HepG2 (cell line): ENCODE results near the gene CFAP206. TPM values are rescaled to one million over a fixed set of nuclear protein-coding genes. Genes with fewer than 3 reads are reported as not detected.
A peak's percentile ranks its signal among the peaks of the same experiment; 100 is the strongest.

ENCODE experiments used
- HIVEP1 ChIP-seq: sonication (generic); formaldehyde crosslinking; IDR thresholded peaks from 2 replicates; pipeline ENCODE4 v1.4.0; 2020; ENCODE audit warnings: mild to moderate bottlenecking, missing genetic modification reagents
- MXD4 ChIP-seq: IDR thresholded peaks from 2 replicates; pipeline ENCODE4 v1.6.1; 2016; ENCODE audit warnings: mild to moderate bottlenecking, missing biosample characterization, missing genetic modification reagents
- RFX1 ChIP-seq: fragments of 450-650 bp; IDR thresholded peaks from 2 replicates; pipeline ENCODE4 v1.6.1; 2017
- SMAD1 ChIP-seq: sonication (generic); formaldehyde crosslinking; IDR thresholded peaks from 2 replicates; pipeline ENCODE4 v1.4.0; 2020; ENCODE audit warnings: missing genetic modification reagents, low read depth, mild to moderate bottlenecking, borderline replicate concordance
- ZNF350 ChIP-seq: sonication (generic); formaldehyde crosslinking; IDR thresholded peaks from 2 replicates; pipeline ENCODE4 v1.4.0; 2020; ENCODE audit warnings: mild to moderate bottlenecking, low read depth, missing genetic modification reagents, borderline replicate concordance
- ZNF709 ChIP-seq: sonication (generic); formaldehyde crosslinking; IDR thresholded peaks from 2 replicates; pipeline ENCODE4 v1.5.0; 2020; ENCODE audit warnings: mild to moderate bottlenecking, missing genetic modification reagents
- ZNF776 ChIP-seq: sonication (generic); formaldehyde crosslinking; IDR thresholded peaks from 2 replicates; pipeline ENCODE4 v1.4.0; 2020; ENCODE audit warnings: mild to moderate bottlenecking, missing genetic modification reagents
- polyA plus RNA-seq, 8 experiments: library from polyadenylated mRNA; depleted of rRNA in 3 of 8; stranded (reverse) in 7 of 8; unstranded in 1 of 8; fragments of >200 nt; fragmentation: Illumina TruSeq in 4 of 8; extraction: Trizol in 4 of 8; gene quantifications; 2 replicates each; pipeline versions ENCODE4 v1.2.1 to v1.2.3, GENCODE V29; 2011 to 2016; ENCODE audit warnings: low read depth in 4 of 8, missing spikeins in 1 of 8, mixed read lengths in 1 of 8; ENCODE audit not compliant: insufficient read depth in 1 of 8
- total RNA-seq, 5 experiments: library from RNA; depleted of rRNA; stranded (reverse); fragments of >200 nt; fragmentation: Illumina TruSeq; extraction: Trizol; gene quantifications; 2 replicates each; pipeline ENCODE4 v1.2.3, GENCODE V29; 2016; ENCODE audit warnings: low read depth in 1 of 5
- TF ChIP-seq, protein P1 (sequence below): sonication (generic); formaldehyde crosslinking; IDR thresholded peaks from 2 replicates; pipeline ENCODE4 v1.4.0; 2020; ENCODE audit warnings: mild to moderate bottlenecking, missing genetic modification reagents
- TF ChIP-seq, protein P2 (sequence below): IDR thresholded peaks from 2 replicates; pipeline ENCODE4 v1.6.1; 2016; ENCODE audit warnings: mild to moderate bottlenecking
- TF ChIP-seq, protein P3 (sequence below): sonication (generic); formaldehyde crosslinking; IDR thresholded peaks from 2 replicates; pipeline ENCODE4 v1.5.1; 2020; ENCODE audit warnings: missing genetic modification reagents, mild to moderate bottlenecking, borderline replicate concordance
- TF ChIP-seq, protein P4 (sequence below): sonication (generic); formaldehyde crosslinking; IDR thresholded peaks from 2 replicates; pipeline ENCODE4 v1.4.0; 2020; ENCODE audit warnings: missing genetic modification reagents, mild to moderate bottlenecking, borderline replicate concordance
- TF ChIP-seq, protein P5 (sequence below): sonication (generic); formaldehyde crosslinking; conservative IDR thresholded peaks from 2 replicates; pipeline ENCODE4 v1.8.0; 2022; ENCODE audit warnings: low read depth, missing genetic modification reagents

The CFAP206 gene
- total and polyA plus RNA-seq, 2 of the 13 experiments (the other 11 are each of a cell fraction or from before 2014, with no cell fraction given): not detected

DNA sequence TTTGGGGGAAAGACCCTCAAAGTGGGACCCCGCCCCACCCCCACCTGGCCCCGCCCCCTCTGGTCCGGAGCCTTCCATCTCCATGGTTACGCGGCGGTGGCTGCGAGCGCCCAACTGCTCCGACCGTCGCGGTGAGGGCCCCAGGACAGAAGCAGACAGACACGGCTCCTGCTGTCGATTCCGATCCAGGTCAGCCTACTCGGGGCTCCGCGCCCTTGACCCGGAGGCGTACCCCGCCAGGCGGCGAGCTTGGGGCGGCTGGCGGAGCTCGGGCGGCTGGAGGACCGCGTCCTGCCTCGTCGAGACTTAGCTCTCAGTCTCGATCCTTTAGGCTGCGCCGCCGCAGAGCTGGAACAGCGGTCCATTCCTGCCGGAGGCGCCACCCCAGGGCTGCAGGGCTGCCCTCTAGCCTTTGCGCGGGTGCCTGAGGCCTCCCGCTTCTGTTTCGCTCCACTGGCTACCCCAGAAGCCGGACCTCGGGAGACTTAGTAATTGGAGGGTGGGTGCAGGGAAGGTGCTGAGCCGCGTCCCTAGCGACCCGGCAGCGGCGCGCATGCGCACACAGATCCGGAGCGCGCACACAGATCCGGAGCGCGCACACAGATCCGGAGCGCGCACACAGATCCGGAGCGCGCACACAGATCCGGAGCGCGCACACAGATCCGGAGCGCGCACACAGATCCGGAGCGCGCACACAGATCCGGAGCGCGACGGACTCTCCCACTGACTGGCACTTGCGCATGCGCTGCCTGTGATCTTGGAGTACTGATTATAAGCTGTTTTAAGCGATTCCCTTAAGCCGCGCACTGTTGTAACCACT is at the start of gene CFAP206 (continued):
- TF ChIP-seq, protein P1, sequence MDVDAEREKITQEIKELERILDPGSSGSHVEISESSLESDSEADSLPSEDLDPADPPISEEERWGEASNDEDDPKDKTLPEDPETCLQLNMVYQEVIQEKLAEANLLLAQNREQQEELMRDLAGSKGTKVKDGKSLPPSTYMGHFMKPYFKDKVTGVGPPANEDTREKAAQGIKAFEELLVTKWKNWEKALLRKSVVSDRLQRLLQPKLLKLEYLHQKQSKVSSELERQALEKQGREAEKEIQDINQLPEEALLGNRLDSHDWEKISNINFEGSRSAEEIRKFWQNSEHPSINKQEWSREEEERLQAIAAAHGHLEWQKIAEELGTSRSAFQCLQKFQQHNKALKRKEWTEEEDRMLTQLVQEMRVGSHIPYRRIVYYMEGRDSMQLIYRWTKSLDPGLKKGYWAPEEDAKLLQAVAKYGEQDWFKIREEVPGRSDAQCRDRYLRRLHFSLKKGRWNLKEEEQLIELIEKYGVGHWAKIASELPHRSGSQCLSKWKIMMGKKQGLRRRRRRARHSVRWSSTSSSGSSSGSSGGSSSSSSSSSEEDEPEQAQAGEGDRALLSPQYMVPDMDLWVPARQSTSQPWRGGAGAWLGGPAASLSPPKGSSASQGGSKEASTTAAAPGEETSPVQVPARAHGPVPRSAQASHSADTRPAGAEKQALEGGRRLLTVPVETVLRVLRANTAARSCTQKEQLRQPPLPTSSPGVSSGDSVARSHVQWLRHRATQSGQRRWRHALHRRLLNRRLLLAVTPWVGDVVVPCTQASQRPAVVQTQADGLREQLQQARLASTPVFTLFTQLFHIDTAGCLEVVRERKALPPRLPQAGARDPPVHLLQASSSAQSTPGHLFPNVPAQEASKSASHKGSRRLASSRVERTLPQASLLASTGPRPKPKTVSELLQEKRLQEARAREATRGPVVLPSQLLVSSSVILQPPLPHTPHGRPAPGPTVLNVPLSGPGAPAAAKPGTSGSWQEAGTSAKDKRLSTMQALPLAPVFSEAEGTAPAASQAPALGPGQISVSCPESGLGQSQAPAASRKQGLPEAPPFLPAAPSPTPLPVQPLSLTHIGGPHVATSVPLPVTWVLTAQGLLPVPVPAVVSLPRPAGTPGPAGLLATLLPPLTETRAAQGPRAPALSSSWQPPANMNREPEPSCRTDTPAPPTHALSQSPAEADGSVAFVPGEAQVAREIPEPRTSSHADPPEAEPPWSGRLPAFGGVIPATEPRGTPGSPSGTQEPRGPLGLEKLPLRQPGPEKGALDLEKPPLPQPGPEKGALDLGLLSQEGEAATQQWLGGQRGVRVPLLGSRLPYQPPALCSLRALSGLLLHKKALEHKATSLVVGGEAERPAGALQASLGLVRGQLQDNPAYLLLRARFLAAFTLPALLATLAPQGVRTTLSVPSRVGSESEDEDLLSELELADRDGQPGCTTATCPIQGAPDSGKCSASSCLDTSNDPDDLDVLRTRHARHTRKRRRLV (CRISPR knock-in tag): 0 out of 2 replicates have a peak, but pooled peaks have one; percentile 29
- TF ChIP-seq, protein P2, sequence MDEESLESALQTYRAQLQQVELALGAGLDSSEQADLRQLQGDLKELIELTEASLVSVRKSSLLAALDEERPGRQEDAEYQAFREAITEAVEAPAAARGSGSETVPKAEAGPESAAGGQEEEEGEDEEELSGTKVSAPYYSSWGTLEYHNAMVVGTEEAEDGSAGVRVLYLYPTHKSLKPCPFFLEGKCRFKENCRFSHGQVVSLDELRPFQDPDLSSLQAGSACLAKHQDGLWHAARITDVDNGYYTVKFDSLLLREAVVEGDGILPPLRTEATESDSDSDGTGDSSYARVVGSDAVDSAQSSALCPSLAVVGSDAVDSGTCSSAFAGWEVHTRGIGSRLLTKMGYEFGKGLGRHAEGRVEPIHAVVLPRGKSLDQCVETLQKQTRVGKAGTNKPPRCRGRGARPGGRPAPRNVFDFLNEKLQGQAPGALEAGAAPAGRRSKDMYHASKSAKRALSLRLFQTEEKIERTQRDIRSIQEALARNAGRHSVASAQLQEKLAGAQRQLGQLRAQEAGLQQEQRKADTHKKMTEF (CRISPR knock-in tag): peak; percentile 36; the same call in 1 of the 2 replicates
- TF ChIP-seq ZNF776 (CRISPR knock-in tag): peak; percentile 82; the same call in 1 of the 2 replicates
- TF ChIP-seq, protein P3, sequence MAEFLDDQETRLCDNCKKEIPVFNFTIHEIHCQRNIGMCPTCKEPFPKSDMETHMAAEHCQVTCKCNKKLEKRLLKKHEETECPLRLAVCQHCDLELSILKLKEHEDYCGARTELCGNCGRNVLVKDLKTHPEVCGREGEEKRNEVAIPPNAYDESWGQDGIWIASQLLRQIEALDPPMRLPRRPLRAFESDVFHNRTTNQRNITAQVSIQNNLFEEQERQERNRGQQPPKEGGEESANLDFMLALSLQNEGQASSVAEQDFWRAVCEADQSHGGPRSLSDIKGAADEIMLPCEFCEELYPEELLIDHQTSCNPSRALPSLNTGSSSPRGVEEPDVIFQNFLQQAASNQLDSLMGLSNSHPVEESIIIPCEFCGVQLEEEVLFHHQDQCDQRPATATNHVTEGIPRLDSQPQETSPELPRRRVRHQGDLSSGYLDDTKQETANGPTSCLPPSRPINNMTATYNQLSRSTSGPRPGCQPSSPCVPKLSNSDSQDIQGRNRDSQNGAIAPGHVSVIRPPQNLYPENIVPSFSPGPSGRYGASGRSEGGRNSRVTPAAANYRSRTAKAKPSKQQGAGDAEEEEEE: no peak
- TF ChIP-seq, protein P4, sequence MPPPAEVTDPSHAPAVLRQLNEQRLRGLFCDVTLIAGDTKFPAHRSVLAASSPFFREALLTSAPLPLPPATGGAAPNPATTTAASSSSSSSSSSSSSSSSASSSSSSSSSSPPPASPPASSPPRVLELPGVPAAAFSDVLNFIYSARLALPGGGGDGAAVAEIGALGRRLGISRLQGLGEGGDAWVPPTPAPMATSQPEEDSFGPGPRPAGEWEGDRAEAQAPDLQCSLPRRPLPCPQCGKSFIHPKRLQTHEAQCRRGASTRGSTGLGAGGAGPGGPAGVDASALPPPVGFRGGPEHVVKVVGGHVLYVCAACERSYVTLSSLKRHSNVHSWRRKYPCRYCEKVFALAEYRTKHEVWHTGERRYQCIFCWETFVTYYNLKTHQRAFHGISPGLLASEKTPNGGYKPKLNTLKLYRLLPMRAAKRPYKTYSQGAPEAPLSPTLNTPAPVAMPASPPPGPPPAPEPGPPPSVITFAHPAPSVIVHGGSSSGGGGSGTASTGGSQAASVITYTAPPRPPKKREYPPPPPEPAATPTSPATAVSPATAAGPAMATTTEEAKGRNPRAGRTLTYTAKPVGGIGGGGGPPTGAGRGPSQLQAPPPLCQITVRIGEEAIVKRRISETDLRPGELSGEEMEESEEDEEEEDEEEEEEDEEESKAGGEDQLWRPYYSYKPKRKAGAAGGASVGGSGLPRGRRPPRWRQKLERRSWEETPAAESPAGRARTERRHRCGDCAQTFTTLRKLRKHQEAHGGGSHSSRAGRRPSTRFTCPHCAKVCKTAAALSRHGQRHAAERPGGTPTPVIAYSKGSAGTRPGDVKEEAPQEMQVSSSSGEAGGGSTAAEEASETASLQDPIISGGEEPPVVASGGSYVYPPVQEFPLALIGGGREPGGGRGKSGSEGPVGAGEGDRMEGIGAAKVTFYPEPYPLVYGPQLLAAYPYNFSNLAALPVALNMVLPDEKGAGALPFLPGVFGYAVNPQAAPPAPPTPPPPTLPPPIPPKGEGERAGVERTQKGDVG (CRISPR knock-in tag): 0 out of 2 replicates have a peak, but pooled peaks have one; percentile 66
- peak; percentile 54; the same call in 1 of the 2 replicates for TF ChIP-seq SMAD1 (CRISPR knock-in tag)
- TF ChIP-seq, protein P5, sequence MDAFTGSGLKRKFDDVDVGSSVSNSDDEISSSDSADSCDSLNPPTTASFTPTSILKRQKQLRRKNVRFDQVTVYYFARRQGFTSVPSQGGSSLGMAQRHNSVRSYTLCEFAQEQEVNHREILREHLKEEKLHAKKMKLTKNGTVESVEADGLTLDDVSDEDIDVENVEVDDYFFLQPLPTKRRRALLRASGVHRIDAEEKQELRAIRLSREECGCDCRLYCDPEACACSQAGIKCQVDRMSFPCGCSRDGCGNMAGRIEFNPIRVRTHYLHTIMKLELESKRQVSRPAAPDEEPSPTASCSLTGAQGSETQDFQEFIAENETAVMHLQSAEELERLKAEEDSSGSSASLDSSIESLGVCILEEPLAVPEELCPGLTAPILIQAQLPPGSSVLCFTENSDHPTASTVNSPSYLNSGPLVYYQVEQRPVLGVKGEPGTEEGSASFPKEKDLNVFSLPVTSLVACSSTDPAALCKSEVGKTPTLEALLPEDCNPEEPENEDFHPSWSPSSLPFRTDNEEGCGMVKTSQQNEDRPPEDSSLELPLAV (CRISPR knock-in tag): no peak
- TF ChIP-seq HIVEP1: peak; percentile 63; the same call in 1 of the 2 replicates
- peak; percentile 47; the same call in 1 of the 2 replicates for TF ChIP-seq MXD4 (CRISPR knock-in tag)
- peak; percentile 61; the same call in 1 of the 2 replicates for TF ChIP-seq ZNF350 (CRISPR knock-in tag)
- TF ChIP-seq RFX1: peak; percentile 64
- TF ChIP-seq ZNF709: 0 out of 2 replicates have a peak, but pooled peaks have one; percentile 22
